SIG-M5 treated with dmso at 0.1 percent for 504 hours (cell line): ENCODE measurements around the gene SPINT2.

Experiments used
- DNase-seq: peaks from one replicate; lab custom pipeline; 2025; ENCODE audit not compliant: unreplicated experiment; lab: John Stamatoyannopoulos, UW

SPINT2 gene

GRCh38 chr19:38294090-38294489, 29.7 kb downstream of the SPINT2 start:
- DNase-seq, result no peak

- peak; percentile 11 for DNase-seq
Observed at GRCh38 chr19:38298821-38299680, 34.7 kb downstream of the SPINT2 start.

- DNase-seq, result peak; percentile 42
Observed at GRCh38 chr19:38303517-38304351, 39.4 kb downstream of the SPINT2 start, which contains the start of gene C19orf33. Gene C19orf33, plus strand, starts transcription at chr19:38304251. Its CDS starts 11 bp downstream, at chr19:38304262.

- no peak for DNase-seq
Observed at GRCh38 chr19:38304352-38304865, 40.0 kb downstream of the SPINT2 start.

GRCh38 chr19:38304866-38305429, 40.6 kb downstream of the SPINT2 start:
- peak; percentile 42 for DNase-seq

GRCh38 chr19:38306236-38306635, 41.9 kb downstream of the SPINT2 start:
- no peak for DNase-seq

GRCh38 chr19:38307076-38307475, 42.7 kb downstream of the SPINT2 start:
- no peak for DNase-seq

- DNase-seq, result no peak
Observed at GRCh38 chr19:38307597-38307996, 43.2 kb downstream of the SPINT2 start.

GRCh38 chr19:38308006-38308766, 43.8 kb downstream of the SPINT2 start:
- no peak for DNase-seq

- no peak for DNase-seq
Observed at GRCh38 chr19:38308926-38309614, 44.7 kb downstream of the SPINT2 start.

- DNase-seq, result no peak
Observed at GRCh38 chr19:38309615-38310278, 45.4 kb downstream of the SPINT2 start.

- DNase-seq, result no peak
Observed at GRCh38 chr19:38310279-38310670, 45.9 kb downstream of the SPINT2 start.

- no peak for DNase-seq
Observed at GRCh38 chr19:38310986-38311385, 46.6 kb downstream of the SPINT2 start.

GRCh38 chr19:38315657-38316476, 51.5 kb downstream of the SPINT2 start, which contains the start of gene YIF1B:
Gene YIF1B, minus strand, starts transcription at chr19:38315947. Its CDS starts 30 bp downstream, at chr19:38315917.
- DNase-seq, result peak; percentile 98

GRCh38 chr19:38316477-38317067, 52.2 kb downstream of the SPINT2 start:
- DNase-seq, result no peak

GRCh38 chr19:38317104-38317612, 52.8 kb downstream of the SPINT2 start:
- DNase-seq, result peak; percentile 34

- no peak for DNase-seq
Observed at GRCh38 chr19:38318660-38319059, 54.3 kb downstream of the SPINT2 start.
